Uterus (tissue), 4 donors: ENCODE results near the gene AGBL2. TPM values are rescaled to one million over a fixed set of nuclear protein-coding genes. Genes with fewer than 3 reads are reported as not detected.

Source experiments
- DNase-seq, 2 donors: peaks; one replicate each; pipeline ENCODE4 v3.0.0-alpha.2; 2019 to 2020
- H3K27ac ChIP-seq, 2 donors: fragments of 200-600 bp; sonication (generic); 1 replicate in 1 of 2; 2 replicates in 1 of 2; pipeline ENCODE4 v1.5.1; 2016 to 2018
- H3K27me3 ChIP-seq, 2 donors: fragments of 200-600 bp; sonication (generic); one replicate each; pipeline ENCODE4 v1.5.1; 2018 to 2019; ENCODE audit warnings: control low read depth in 1 of 2
- H3K36me3 ChIP-seq, 2 donors: fragments of 200-600 bp; sonication (generic); one replicate each; pipeline ENCODE4 v1.5.1; 2019; ENCODE audit warnings: control low read depth in 1 of 2
- H3K4me1 ChIP-seq, 2 donors: fragments of 200-600 bp; sonication (generic); one replicate each; pipeline ENCODE4 v1.5.1; 2018 to 2019; ENCODE audit warnings: control low read depth in 1 of 2
- H3K4me3 ChIP-seq, 2 donors: fragments of 200-600 bp; sonication (generic); 1 replicate in 1 of 2; 2 replicates in 1 of 2; pipeline ENCODE4 v1.5.1; 2018 to 2019; ENCODE audit warnings: mild to moderate bottlenecking in 1 of 2
- H3K9me3 ChIP-seq, 2 donors: fragments of 200-600 bp; sonication (generic); one replicate each; pipeline ENCODE4 v1.5.1; 2019; ENCODE audit warnings: control low read depth in 1 of 2
- CTCF ChIP-seq, 4 experiments: fragments of 200-600 bp in 2 of 4; fragments of 450-650 bp in 2 of 4; sonication (generic) in 2 of 4; IDR thresholded peaks; one replicate each; pipeline ENCODE4 v1.5.1; 2016 to 2019; ENCODE audit warnings: antibody characterized with exemption in 4 of 4, mild to moderate bottlenecking in 2 of 4, moderate library complexity in 1 of 4
- POLR2A ChIP-seq, 2 donors: fragments of 450-650 bp; IDR thresholded peaks; one replicate each; pipeline ENCODE4 v1.6.1; 2016; ENCODE audit warnings: antibody characterized with exemption in 2 of 2, mild to moderate bottlenecking in 1 of 2, moderate library complexity in 1 of 2
- intact Hi-C: fragments of 100-400 bp; cut with DNase I; formaldehyde crosslinking; loops from one replicate; pipeline ENCODE4 v1.15.1; 2023; ENCODE audit warnings: low total_unique reads
- total RNA-seq, 4 donors: library from RNA; depleted of rRNA in 3 of 4; stranded (reverse); fragments of >200 nt in 3 of 4; gene quantifications; one replicate each; pipeline versions ENCODE4 v1.1.0 to v1.2.4, GENCODE V29; 2014 to 2023
- donor health status: DM: yes; HTN: yes; CAD: no.

Gene AGBL2
- total RNA-seq, 4 donors from 2014 or later = 1.3 to 45.6 (median 2.6) TPM

DNA sequence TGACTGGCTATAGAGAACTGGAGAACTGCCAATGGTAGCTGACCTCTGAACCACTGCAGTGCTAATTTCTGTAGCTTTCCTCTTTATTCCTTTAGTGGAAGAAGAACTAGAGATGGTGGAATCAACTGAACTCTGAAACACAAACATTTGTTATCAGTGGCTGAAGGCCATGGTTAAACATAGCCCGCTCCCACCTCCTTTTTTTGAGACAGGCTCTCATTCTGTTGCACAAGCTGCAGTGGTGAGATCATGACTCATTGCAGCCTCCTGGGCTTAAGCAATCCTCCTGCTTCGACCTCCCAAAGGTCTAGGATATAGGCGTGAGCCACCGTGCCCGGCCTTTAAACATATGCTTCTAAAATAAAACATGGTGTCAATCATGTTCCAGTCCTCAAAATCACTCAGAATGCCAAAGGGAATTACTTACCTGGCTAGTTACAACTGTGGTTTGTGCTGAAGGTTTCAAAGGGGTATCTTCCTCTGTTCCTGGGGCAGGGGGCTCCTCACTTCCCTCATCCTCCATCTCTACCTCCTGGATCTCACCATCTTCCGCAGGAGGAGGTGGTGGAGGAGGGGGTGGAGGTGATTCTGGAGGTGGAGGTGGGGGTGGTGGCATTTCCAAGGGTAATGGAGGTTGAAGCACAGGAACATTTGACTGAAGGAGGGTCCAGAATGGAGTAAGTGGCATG is 9.0 kb upstream of the AGBL2 start:
- no peaks in the 10 kb centered on the region for H3K27me3 ChIP-seq
- no peak for DNase-seq
- no peak overlapping the region for H3K27ac ChIP-seq
- TF ChIP-seq POLR2A (IDR thresholded peaks at IDR 0.05) (no peak), CTCF (IDR thresholded peaks at IDR 0.05) (no peak)
- no peaks in the 10 kb centered on the region for H3K36me3 ChIP-seq
- intact Hi-C loops = no loop called here
- H3K4me1 ChIP-seq = no peaks in the 10 kb centered on the region
- H3K4me3 ChIP-seq = no peak overlapping the region
- no peaks in the 10 kb centered on the region for H3K9me3 ChIP-seq

DNA sequence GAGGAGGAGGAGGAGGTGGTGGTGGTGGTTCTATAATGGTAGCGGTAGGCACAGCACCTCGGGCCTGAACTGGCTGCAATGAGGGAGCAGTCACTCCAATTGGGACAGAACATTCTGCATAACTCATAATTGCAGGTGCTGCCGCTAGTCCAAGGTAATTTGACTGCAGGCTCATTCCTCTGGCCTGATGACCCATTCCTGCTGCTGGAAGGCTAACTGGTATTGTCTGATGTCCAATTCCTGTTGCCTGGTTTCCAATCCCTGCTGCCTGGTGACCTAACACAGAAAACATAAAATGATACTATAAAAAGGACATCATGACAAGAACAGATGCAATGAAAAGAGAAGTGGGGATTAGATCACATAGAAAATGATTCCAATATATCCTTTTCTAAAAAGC is 7.9 kb upstream of the AGBL2 start:
- intact Hi-C loops = no loop called here
- no peak for DNase-seq
- TF ChIP-seq CTCF (IDR thresholded peaks at IDR 0.05) = no peak
- no peak for TF ChIP-seq POLR2A (IDR thresholded peaks at IDR 0.05)
- Histone ChIP-seq H3K27me3 (no peaks in the 10 kb centered on the region), H3K4me1 (no peaks in the 10 kb centered on the region), H3K27ac (no peak overlapping the region), H3K36me3 (no peaks in the 10 kb centered on the region), H3K9me3 (no peaks in the 10 kb centered on the region), H3K4me3 (no peak overlapping the region)

DNA sequence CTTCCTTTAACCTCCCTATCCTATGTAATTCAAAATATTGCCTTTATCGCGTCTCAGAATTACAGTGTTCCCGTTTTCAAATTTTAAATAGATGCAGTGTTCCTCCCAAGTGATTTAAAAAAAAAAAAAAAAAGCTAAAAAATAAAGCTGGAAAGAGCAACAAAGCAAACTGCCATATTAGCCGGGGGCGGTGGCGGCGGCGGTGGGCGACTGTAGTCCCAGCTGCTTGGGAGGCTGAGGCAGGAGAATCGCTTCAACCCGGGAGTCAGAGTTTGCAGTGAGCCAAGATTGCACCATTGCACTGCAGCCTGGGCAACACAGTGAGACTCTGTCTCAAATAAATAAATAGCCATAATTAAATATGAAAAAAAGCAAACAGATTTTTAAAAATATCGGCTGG is 5.5 kb upstream of the AGBL2 start:
- Histone ChIP-seq H3K36me3 (no peaks in the 10 kb centered on the region), H3K4me3 (no peak overlapping the region), H3K9me3 (no peaks in the 10 kb centered on the region), H3K4me1 (no peaks in the 10 kb centered on the region), H3K27ac (no peak overlapping the region), H3K27me3 (no peaks in the 10 kb centered on the region)
- DNase-seq = no peak
- intact Hi-C loops = no loop called here
- TF ChIP-seq POLR2A (IDR thresholded peaks at IDR 0.05) = no peak
- no peak for TF ChIP-seq CTCF (IDR thresholded peaks at IDR 0.05)

DNA sequence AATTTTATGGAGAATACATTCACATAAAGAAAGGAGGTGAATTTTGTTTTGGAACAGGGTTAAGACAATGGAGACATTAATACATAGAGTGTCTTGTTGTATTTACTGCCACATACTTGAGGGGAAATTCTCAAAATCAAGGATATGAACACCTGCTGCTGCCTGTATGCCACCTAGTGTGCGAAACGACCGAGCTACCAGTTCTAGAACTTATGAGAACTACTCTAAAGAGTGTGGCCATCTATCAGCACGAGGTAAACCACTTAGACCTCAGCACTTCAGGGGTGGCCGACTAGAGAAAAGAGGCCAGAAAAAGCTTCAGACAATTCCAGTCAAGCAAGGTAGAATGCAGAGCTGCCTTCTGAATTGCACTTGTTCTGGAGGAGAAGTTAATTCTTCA is 1.5 kb upstream of the AGBL2 start:
- Histone ChIP-seq H3K4me1 (no peaks in the 10 kb centered on the region), H3K27me3 (no peaks in the 10 kb centered on the region), H3K27ac (no peak overlapping the region), H3K4me3 (no peak overlapping the region), H3K9me3 (no peaks in the 10 kb centered on the region), H3K36me3 (no peaks in the 10 kb centered on the region)
- intact Hi-C loops = no loop called here
- no peak for TF ChIP-seq CTCF (IDR thresholded peaks at IDR 0.05)
- no peak for TF ChIP-seq POLR2A (IDR thresholded peaks at IDR 0.05)
- no peak for DNase-seq

- TF ChIP-seq CTCF (IDR thresholded peaks at IDR 0.05) (no peak), POLR2A (IDR thresholded peaks at IDR 0.05) (no peak)
- H3K9me3 ChIP-seq = no peaks in the 10 kb centered on the region
- peak overlapping the region; percentile 59 to 92 for H3K4me3 ChIP-seq
- H3K27me3 ChIP-seq = no peaks in the 10 kb centered on the region
- no peaks in the 10 kb centered on the region for H3K36me3 ChIP-seq
- DNase-seq = peak; percentile 20
- no peaks in the 10 kb centered on the region for H3K4me1 ChIP-seq
- intact Hi-C loops = no loop called here
- peak overlapping the region; percentile 70 to 73 for H3K27ac ChIP-seq
These were observed 551 bp downstream of the AGBL2 start for GRCh38 chr11:47714554-47715081.
